Upper lobe of left lung (tissue), 4 donors: ENCODE data around the gene NQO1.

Source experiments
- CTCF ChIP-seq, 6 experiments: fragments of 450-650 bp in 4 of 6; fragments of 200-600 bp in 2 of 6; sonication (generic) in 2 of 6; IDR thresholded peaks; one replicate each; pipeline ENCODE4 v1.5.1; 2016 to 2019; ENCODE audit warnings: antibody characterized with exemption in 6 of 6
- EP300 ChIP-seq, 4 donors: sonication (generic); formaldehyde crosslinking; IDR thresholded peaks; one replicate each; pipeline ENCODE4 v1.5.1; 2017; ENCODE audit warnings: antibody characterized with exemption in 4 of 4, control low read depth in 2 of 4
- POLR2A ChIP-seq, 4 donors: fragments of 450-650 bp; IDR thresholded peaks; one replicate each; pipeline ENCODE4 v1.5.1; 2016 to 2017; ENCODE audit warnings: antibody characterized with exemption in 4 of 4, mild to moderate bottlenecking in 2 of 4

DNA sequence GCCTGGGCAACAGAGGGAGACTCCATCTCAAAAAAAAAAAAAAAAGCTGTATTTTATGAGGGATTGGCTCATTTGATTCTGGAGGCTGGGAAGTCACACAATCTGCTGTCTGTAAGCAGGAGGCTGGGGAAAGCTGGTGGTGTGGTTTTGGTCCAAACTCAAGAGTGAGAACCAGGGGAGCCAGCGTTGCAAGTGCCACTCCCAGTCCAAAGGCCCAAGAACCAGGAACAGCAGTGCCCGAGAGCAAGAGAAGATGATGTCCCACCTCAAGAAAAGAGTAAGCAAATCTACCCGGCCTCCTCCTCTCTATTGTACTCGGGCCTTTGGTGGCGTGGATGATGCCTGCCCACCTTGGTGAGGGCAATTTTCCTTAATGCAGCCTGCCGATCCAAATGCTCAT is 5.7 kb upstream of the NQO1 start:
- no peak for TF ChIP-seq EP300 (IDR thresholded peaks at IDR 0.05)
- TF ChIP-seq CTCF (IDR thresholded peaks at IDR 0.05), result no peak
- TF ChIP-seq POLR2A (IDR thresholded peaks at IDR 0.05), result no peak
